Stimulated activated CD4-positive, alpha-beta T cell treated with anti-CD3 and anti-CD28 coated beads, Interleukin-2, amount 100 ng/mL, for 4 hours (primary cell): ENCODE measurements around the gene PSMA3.
A peak's percentile ranks its signal among the peaks of the same experiment; 100 is the strongest.
"Not testable (repeated sequence)": the region's sequence is repeated elsewhere in the genome, so short reads cannot be mapped to it uniquely, and the experiment has no call there.

Experiments used
- DNase-seq: peaks from one replicate; pipeline ENCODE4 v3.0.0-alpha.2; 2020; ENCODE audit warnings: low read depth

PSMA3 gene

DNA sequence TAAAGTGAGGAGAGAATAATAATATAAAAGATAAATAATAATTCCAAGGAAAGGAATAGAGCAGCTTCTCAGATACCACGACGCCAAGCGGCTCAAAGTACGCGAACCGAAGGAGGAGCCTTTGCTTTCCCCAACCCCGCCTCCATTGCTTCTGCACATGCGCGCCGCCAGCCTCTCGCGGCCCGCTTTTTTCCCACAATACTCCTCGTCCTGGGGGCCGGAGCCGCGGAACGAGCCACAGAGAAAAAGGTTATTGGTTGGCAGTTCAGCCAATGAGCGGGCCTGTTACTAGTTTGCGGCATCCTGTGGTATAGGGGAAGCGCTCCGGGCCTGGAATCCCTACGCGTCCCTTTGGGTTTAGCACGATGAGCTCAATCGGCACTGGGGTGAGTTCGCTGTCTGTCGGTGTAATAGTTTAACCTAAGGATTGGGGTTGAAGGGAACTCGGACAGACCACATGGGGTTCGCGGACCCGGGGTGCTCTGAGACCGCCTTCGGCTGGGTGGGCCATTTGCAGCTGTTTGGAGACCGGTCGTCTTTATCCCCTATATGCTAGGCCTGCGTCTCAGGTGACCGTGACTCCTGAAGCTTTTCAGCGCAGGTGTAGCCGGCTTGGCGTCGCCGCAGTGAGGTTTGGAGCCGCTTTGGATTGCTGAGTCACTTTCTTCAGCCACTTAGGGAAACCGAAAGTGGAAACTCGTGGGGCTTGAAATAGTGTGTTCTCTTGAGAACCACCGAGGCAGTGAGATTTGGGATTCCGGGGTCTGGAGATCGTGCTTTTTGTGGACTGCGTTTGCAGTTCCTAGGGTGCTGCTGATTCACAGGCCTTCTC lies at the start of gene PSMA3:
Gene PSMA3, plus strand, starts transcription at position 288 of the 832 bp plus-strand sequence. Its CDS starts 78 bp downstream, at position 366.
- peak; percentile 97 for DNase-seq

DNA sequence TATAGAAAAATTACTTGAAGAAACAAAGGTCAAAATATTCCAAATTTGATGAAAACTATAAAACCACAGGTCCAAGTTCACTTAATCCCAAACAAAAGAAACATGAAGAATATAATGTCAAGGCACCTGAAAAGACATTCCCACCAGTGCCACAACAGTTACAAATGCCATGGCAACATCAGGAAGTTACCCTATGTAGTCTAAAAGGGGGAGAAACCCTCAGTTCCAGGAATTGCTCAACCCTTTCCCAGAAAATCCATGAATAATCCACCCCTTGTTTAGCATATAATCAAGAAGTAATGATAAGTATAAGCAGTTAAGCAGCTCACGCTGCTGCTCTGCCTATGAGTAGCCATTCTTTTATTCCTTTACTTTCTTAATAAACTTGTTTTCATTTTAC lies 48.4 kb upstream of the PSMA3 start:
- DNase-seq, result no peak

DNA sequence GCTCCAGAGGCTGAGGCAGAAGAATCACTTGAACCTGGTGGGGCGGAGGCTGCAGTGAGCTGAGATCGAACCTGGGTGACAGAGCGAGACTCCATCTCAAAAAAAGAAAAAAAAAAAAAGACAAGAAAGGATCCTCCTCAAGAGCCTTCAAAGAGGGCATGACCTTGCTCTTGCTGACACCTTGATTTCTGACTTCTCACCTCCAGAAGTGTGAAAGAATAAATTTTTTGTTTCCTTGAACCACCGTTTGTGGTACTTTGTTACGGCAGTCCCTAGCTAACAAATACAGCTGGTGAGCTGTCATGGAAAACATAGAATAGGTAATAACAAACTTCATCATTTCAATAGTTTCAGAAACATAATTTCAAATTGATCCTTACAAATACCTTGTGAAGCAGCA lies 46.6 kb upstream of the PSMA3 start:
- DNase-seq, result no peak

DNA sequence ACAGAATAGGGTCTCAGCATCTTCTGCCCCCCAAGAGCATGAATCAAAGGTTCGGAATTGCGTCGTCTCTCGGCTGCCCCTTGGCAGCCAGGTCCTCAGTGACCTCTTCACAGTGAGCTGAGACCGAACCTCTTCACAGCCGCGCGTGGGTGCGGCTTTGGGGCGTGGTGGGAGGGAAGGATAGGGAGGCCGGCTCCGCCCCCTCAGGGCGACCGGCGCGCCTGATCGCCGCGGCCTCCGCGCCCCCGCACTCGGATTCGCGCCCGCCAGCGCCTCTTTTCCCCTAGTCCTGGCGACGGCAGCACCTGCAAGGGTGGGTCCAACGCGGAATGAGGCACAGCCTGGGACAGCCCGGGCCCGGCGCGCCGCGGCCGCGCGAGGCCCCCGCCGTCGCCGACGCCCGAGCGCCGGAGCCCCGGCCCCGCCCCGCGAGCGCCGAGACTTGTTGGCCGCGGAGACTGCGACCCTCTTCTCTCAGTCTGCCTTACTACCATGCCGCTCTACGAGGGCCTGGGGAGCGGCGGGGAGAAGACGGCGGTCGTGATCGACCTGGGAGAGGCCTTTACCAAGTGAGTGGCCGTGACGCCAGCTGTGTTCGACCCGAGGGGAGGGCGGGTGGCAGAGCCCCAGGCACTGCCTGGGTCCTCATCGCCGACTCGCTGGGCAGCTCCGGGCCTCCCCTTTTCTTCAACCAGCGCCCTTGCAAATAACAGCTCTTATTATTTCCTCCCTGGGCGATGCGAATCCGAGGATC lies 44.7 kb upstream of the PSMA3 start, which contains the start of gene ACTR10:
Gene ACTR10, plus strand, starts transcription at position 424 of the 754 bp plus-strand sequence. Its CDS starts 69 bp downstream, at position 493.
- DNase-seq, result peak; percentile 81

DNA sequence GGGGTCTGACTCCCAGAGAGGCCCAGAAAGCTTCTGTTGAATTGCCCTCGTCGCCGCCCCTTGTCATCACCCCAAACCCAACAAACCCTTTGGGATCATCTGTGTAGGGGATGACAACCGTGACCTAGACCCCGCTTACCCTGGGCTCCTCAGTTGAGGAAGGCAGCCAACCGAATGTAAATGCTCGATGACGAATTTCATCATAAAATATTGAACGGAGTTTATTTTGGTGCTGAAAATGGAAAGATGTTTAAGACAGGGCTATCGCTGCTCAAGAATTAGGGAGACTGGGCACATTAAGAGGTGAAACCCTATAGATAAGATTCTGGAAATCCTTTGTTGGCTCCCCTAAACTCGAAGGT lies 44.2 kb upstream of the PSMA3 start:
- DNase-seq, result no peak

DNA sequence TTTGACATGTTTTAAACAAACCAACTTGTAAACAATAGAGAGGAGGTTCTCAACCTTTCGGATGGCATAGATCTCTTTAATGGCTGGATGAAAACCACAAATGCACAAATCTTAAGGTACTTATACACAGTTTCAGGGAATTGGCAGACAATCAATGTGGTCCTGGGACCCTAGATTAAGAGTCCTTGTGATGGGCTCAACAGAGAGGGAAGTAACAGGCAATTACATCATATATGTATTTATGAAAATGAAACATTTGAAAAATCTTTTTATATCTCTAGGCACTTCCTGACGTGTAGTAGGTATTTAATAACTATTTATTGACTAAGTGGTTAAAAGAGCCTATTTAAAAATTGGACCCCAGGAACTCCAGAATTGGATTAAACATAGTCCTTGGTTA lies 43.8 kb upstream of the PSMA3 start:
- no peak for DNase-seq

DNA sequence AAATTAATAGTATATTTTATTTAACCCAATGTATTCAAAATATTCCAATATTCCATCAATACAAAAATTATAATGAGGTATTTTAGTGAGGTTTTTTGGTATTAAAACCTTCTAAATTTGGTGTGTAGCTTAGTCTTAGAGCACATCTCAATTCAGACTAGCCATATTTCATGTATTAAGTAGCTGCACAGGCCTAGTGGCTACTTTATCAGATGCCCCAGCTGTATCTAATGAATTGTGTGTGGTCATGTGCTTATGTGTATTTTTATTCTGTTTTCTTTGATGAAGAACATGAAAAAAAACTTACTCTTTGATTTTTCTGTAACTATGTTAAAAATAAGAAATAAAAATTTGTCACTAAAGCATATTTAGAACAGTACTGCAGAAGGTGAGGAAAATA lies 31.5 kb upstream of the PSMA3 start:
- DNase-seq, result no peak

DNA sequence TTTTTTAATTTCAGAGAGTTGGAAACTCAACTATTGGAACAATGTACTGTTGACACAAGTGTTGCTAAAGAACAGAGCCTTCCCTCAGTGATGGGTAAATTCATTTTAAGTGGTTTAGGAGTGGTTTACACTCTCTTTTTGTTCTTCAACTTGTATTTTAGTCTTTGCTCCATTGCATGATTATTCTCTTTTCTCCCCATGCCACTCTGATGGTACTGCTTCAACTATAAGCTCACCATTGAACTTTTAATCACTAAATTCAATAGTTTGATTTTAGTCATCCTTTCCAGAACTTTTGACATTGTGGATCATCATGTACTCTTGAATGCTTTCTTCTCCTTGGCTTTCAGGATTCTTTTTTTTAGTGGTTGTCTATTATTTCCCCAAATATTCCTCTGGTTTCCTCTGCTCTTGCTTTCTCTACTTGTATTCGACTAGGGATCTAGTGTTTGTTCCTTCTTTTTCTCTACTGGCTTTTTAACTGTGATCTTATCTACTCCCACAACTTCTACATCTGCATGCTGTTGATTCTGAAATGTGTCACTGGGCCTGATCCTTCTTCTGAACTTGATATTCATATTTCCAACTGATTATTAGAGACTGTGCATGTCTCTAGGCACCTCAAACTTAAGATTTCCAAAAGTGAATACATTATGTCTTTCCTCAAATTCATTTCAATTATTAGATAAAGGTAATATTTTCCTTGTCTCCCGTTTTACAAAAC lies 29.3 kb upstream of the PSMA3 start:
- no peak for DNase-seq

DNA sequence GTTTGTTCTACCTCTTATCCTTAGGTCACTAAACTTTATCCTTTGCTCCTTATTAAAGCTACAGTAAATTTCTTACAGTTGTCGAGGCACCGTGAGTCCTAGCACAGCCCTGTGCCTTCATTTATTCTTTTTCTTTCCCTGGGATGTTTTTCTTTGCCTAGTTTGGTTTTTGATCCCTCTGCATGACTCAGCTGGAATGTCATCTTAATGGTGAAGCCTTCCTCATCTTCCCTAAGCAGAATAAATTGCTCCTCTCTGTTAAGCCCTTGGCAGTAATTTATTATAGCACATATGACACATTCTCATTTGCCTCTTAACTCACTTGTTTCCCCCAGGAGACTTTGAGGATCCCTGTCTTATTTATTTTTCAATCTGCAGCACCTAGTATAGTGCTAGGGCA lies 28.1 kb upstream of the PSMA3 start:
- DNase-seq, result no peak

DNA sequence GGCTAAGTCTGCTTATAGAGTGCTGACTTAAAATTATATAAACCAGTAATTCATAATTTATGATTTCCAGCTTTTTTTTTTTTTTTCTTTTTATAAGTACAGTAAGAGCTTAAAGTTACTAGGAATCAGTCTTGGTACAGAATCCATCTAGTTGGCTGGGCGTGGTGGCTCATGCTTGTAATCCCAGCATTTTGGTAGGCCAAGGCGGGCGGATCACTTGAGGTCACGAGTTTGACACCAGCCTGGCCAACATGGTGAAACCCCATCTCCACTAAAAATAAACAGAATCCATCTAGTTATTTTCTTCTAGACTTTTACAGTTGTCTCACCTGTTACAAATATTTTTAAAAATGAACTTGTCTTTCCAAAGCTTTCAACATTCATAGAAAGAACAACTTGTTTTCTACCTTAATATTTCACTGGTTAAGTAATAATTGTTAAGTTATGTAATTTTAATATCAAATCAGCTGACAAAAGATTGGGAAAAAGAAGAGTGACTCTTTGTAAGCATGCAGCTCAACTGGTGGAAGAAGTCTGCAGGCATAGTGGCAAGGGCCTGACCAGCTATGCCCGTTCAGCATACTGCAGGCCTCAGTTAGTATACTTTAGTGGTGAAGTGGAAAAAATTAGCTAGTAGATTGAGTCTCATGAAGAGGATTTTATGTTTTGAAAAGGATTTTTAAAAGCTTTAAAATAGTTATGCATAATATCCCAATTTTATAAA lies 17.4 kb upstream of the PSMA3 start:
- no peak for DNase-seq

DNA sequence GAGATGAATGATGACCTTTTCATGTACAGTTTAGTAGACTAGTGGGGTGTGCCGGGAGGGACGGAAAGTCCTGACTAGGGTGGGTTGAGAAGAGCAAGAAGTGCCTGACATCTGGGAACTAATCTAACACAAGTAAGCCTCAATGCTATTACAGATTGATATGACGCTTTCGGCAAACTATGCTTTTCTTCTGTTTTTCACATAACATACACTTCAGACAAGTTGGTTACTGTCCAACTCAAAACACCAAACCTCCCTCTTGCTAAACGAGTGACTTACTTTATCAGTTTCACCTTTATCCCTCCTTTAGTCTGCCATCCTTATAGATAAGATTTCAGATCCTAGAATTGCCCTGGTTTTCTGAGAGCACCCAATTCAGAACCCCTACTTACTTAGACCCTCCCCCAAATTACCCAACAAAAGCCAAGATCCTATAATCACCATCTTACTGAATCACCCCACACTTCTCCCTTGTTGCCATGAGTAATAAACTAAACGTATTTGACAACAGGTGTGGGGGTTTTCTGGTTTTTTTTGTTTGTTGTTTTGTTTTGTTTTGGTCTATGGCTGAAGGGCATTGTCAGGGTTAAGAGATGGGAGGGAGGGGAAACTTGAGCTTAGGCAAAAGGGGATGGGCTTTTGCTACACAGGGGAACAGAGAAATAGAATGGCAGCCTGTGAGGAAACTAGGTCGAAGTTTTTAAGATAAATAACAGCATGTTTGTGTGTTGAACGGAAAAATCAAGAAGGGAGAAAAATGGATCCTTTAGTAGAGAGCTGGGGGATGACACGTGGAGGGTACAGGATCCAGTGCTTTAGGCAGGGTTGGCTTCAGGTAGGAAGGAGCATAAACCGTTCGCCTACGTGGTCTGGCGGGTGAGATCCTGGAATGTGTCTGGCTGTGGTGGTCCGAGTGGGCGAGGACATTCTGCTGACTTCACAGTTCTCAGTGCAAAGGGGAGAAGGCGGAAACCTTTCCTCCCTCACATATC lies 6.1 kb upstream of the PSMA3 start:
- no peak for DNase-seq

DNA sequence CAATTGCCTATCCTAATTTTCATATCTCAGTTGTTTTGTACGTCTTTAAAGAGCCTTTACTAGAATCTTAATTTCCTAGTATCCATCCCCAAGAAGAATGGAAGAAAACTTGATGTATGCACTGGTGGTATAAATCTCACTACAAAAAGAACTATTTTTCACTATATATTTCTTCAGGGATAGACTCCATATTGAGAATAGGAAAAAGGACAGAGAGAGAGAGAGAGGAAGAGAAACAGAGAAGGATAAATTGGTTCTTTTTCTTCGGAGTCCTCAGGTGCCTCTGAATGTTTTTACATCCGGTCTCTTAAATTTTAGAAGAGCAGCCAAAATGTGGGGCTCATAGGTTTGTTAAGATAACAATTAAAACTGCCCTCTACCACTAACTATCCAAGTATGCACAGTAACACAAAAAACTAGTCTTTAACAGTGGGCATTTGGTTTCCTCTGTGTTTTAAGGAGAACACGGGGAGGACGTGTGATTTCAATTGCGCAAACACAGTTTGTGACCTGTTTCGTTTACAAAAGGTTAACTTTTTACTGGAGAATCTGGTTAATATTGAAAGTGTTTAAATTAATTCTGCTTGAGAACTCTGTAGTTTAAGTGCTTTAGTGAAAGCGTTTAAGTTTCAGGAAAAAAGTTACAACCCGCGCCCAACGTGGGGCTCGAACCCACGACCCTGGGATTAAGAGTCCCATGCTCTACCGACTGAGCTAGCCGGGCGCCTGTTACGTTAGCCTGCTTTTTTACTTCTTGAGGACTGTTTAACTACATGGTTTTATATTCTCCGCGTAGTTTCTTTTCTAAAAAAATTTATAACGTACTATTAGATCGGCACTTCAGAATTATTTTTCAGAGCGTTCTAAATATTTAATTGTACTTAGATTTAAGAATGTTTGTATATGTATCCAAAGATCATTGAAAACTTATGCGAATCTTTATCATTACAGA lies 5.1 kb upstream of the PSMA3 start:
- DNase-seq, result peak; percentile 70

DNA sequence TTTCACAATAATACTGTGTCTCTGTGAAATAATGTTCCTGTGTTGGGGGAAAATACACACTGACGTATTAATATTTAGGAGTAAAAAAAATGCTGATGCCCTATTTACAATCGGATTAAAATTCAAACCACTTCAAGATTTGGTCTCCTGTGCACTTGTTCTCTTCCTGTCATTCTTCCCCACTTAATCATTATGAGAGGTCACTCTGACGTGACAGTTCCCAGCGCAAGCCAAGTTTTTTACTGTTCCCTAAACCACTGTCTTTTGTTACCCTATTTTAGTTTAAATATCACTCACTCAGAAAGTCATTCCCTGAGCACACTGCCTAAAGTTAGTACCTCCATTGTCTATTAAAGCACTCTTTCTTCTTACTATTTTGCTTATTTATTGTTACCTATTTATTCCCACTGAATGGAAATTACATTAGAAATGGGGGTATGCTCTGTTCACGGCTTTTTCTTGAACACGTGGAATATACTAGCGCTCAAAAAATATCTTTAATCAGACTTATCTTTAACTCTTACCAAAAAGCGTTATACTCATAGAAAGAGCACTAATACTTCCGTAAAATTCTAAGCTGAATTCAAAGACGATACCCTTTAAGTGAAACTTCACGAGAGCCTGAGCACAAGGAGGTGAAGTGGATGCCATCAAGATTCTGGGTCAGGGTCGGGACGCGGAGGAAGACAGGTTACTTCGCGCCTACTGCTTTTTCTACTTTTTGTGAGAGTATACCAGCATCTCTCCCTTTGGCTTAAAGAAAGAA lies 670 bp upstream of the PSMA3 start:
- no peak for DNase-seq

DNA sequence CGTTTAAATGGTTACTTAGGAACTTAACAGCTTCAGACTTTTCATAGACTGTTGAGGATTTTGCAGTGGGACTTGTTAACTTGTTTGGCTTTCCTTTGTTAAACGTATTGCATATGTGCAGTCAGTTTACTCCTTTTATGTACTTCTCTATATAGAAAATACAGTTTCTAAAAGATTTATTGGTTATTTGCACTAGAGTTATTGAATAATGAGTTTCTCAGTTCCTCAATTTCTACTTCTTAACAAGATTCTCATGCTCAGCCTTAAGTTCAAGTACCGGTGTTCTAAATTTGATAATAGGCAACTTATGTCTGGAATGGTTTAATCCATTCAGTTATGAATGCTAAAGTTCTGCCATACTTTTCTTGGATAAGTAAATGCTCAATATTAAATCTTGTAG lies 919 bp downstream of the PSMA3 start:
- DNase-seq, result no peak

DNA sequence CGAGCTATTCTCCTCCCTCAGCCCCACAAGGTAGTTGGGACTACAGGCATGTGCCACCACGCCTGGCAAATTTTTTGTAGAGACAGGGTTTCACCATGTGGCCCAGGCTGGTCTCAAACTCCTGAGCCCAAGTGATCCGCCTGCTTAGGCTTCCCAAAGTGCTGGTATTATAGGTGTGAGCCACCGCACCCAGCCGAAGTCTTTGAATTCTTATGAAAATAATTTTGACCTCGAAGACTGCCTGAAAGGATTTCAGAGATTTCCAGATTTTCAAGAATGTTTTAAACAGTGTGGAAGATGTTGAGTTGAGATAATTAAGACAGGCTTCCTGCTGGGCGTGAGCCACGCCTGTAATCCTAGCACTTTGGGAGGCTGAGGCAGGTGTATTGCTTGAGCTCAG lies 5.0 kb downstream of the PSMA3 start:
- no peak for DNase-seq

DNA sequence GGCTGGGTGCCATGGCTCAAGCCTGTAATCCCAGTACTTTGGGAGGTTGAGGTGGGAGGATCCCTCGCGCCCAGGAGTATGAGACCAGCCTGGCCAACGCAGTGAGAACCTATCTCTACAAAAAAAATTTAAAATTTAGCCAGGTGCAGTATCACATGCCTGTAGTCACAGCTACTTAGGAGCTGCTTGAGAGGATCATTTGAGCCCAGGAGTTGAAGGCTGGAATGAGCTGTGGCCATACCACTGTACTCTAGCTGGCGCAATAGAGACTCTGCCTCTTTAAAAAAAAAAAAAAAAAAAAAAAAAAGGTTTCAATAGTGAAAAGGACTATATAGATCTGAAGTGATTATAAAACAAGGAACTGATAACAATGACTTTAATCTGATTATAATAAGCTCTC lies 13.5 kb downstream of the PSMA3 start:
- no peak for DNase-seq

DNA sequence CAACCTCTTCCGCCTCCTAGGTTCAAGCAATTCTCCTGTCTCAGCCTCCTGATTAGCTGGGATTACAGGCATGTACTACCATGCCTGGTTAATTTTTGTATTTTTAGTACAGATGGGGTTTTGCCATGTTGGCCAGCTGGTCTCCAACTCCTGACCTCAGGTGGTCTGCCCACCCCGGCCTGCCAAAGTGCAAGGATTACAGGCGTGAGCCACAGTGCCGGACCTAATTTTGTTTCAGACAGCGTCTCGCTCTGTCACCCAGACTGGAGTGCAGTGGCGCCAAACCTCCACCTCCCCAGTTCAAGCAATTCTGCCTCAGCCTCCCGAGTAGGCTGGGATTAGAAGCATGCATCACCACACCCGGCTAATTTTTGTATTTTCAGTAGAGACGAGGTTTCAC lies 17.4 kb downstream of the PSMA3 start:
- DNase-seq, result not testable (repeated sequence)

DNA sequence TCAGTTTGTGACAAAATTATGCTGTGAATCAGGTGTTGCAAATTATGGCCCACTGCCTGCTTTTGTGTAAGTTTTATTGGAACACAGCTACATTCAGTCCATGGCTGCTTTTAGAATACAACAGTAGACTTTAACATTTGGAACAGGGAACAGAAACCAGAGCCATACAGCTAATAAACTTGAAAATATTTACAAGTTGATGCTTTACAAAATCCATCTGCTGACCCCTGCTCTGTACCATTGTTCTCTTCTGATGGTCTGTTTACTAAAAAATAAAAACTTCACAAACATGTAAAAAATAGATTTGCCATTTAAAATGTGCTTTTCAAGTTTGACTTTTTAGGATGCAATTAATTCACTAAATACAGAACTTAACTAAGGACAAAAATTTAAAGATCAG lies 20.8 kb downstream of the PSMA3 start:
- no peak for DNase-seq

DNA sequence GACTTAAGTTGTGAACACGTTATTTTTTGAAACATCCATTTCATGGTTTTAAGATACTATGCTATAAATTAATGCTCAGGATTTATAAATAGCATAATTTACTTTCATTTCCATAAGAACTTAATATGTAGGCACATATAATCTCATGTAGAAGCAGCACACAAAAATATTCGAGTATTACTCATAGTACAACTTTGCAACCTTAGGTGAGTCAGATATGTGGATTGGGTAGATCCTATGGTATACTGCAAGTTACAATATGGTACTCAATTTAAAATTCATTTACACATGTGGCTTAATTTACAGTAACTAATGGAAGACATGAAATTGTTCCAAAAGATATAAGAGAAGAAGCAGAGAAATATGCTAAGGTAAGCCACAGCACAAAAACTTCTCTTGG lies 26.0 kb downstream of the PSMA3 start:
- DNase-seq, result no peak
